Measurements from ENCODE around the gene SLAIN1.

Gene SLAIN1

GRCh38 chr13:77760893-77761292 is 63.4 kb downstream of the SLAIN1 start:
- peak; percentile 62 for DNase-seq

- DNase-seq: no peak
Measured at GRCh38 chr13:77767413-77767812, 69.9 kb downstream of the SLAIN1 start.

GRCh38 chr13:77774181-77774580 is 76.7 kb downstream of the SLAIN1 start:
- DNase-seq: no peak

- DNase-seq: no peak
Measured at GRCh38 chr13:77776704-77777103, 79.2 kb downstream of the SLAIN1 start.

GRCh38 chr13:77779552-77780272 is 82.2 kb downstream of the SLAIN1 start:
- peak; percentile 75 for DNase-seq

GRCh38 chr13:77781808-77782207 is 84.3 kb downstream of the SLAIN1 start:
- DNase-seq: no peak

- no peak for DNase-seq
Measured at GRCh38 chr13:77784515-77784914, 87.0 kb downstream of the SLAIN1 start.

- DNase-seq: no peak
Measured at GRCh38 chr13:77786695-77787287, 89.3 kb downstream of the SLAIN1 start.

- no peak for DNase-seq
Measured at GRCh38 chr13:77789376-77789775, 91.9 kb downstream of the SLAIN1 start.

- DNase-seq: no peak
Measured at GRCh38 chr13:77800219-77800618, 102.7 kb downstream of the SLAIN1 start.

- no peak for DNase-seq
Measured at GRCh38 chr13:77806518-77806917, 109.0 kb downstream of the SLAIN1 start.

GRCh38 chr13:77807431-77808135 is 110.1 kb downstream of the SLAIN1 start:
- no peak for DNase-seq

GRCh38 chr13:77810430-77810829 is 112.9 kb downstream of the SLAIN1 start:
- DNase-seq: no peak

- no peak for DNase-seq
Measured at GRCh38 chr13:77810878-77811277, 113.4 kb downstream of the SLAIN1 start.

- no peak for DNase-seq
Measured at GRCh38 chr13:77811381-77811780, 113.9 kb downstream of the SLAIN1 start.

GRCh38 chr13:77811981-77812380 is 114.5 kb downstream of the SLAIN1 start:
- no peak for DNase-seq
